GM19238 (cell line): ENCODE measurements around the gene RBP3.
A peak's percentile ranks its signal among the peaks of the same experiment; 100 is the strongest.

ENCODE experiments used
- DNase-seq: peaks from one replicate; pipeline ENCODE4 v3.0.0; 2011; ENCODE audit warnings: low spot score; ENCODE audit not compliant: insufficient read length

Gene RBP3

GRCh38 chr10:47357131-47357582 is 9.0 kb downstream of the RBP3 start:
- DNase-seq: no peak

- DNase-seq: no peak
These were observed 9.7 kb downstream of the RBP3 start for GRCh38 chr10:47357911-47358310.

- no peak for DNase-seq
These were observed 10.3 kb downstream of the RBP3 start for GRCh38 chr10:47358457-47358856.

- no peak for DNase-seq
These were observed 10.9 kb downstream of the RBP3 start for GRCh38 chr10:47359101-47359500.

- no peak for DNase-seq
These were observed 11.7 kb downstream of the RBP3 start for GRCh38 chr10:47359626-47360418.

GRCh38 chr10:47360419-47361040 is 12.4 kb downstream of the RBP3 start:
- DNase-seq: no peak

- DNase-seq: peak; percentile 24
These were observed 13.1 kb downstream of the RBP3 start for GRCh38 chr10:47361293-47361692.

GRCh38 chr10:47362199-47362598 is 14.0 kb downstream of the RBP3 start:
- DNase-seq: no peak

GRCh38 chr10:47363781-47364180 is 15.6 kb downstream of the RBP3 start:
- no peak for DNase-seq

GRCh38 chr10:47364366-47364765 is 16.2 kb downstream of the RBP3 start:
- no peak for DNase-seq

GRCh38 chr10:47364911-47365310 is 16.7 kb downstream of the RBP3 start:
- DNase-seq: no peak

GRCh38 chr10:47365431-47366180 is 17.4 kb downstream of the RBP3 start:
- no peak for DNase-seq

GRCh38 chr10:47366181-47366631 is 18.0 kb downstream of the RBP3 start:
- DNase-seq: no peak

- no peak for DNase-seq
These were observed 18.7 kb downstream of the RBP3 start for GRCh38 chr10:47366731-47367460.

GRCh38 chr10:47367646-47368045 is 19.5 kb downstream of the RBP3 start:
- DNase-seq: no peak

GRCh38 chr10:47368431-47369180 is 20.4 kb downstream of the RBP3 start:
- no peak for DNase-seq

GRCh38 chr10:47369251-47369894 is 21.2 kb downstream of the RBP3 start:
- DNase-seq: no peak

GRCh38 chr10:47370015-47370767 is 22.0 kb downstream of the RBP3 start:
- no peak for DNase-seq

- DNase-seq: no peak
These were observed 22.7 kb downstream of the RBP3 start for GRCh38 chr10:47370878-47371277.
